H1 (cell line): ENCODE data around the gene GRIK4. TPM values are rescaled to one million over a fixed set of nuclear protein-coding genes. Genes with fewer than 3 reads are reported as not detected.

Source experiments
- CTCF ChIA-PET: fragments of 300-600 bp; sonication (Branson Sonifier 250); formaldehyde crosslinking; loops from one replicate; lab custom pipeline; 2021; ENCODE audit not compliant: partially characterized antibody; lab: Charles Lee
- POLR2A ChIA-PET: fragments of 300-600 bp; sonication (Branson Sonifier 250); formaldehyde crosslinking; loops from one replicate; lab custom pipeline; 2021; ENCODE audit warnings: inconsistent platforms; ENCODE audit not compliant: partially characterized antibody; lab: Charles Lee
- DNase-seq, 2 experiments: peaks; one replicate each; pipeline versions ENCODE4 v3.0.0 to v3.0.0-alpha.2; 2010 to 2022; ENCODE audit warnings: low spot score in 2 of 2, low read depth in 1 of 2, mixed read lengths in 1 of 2
- FAIRE-seq: peaks from 2 replicates; lab custom pipeline; 2011; peaks lifted over from hg19 to GRCh38; lab: Jason Lieb, UNC
- H2AFZ ChIP-seq: 2 replicates; pipeline ENCODE4 v1.8.1; 2012; ENCODE audit warnings: low read length, inconsistent platforms
- H2AK5ac ChIP-seq: 2 replicates; pipeline ENCODE4 v1.6.1; 2013; ENCODE audit warnings: low read depth, low read length
- H2BK120ac ChIP-seq: replicated peaks from 2 replicates; pipeline ENCODE3; 2013; ENCODE audit warnings: low read depth, low read length, inconsistent platforms
- H2BK12ac ChIP-seq: 2 replicates; pipeline ENCODE4 v1.6.1; 2013; ENCODE audit warnings: low read depth, low read length
- H2BK15ac ChIP-seq: 2 replicates; pipeline ENCODE4 v1.6.1; 2013; ENCODE audit warnings: low read length
- H2BK20ac ChIP-seq: 2 replicates; pipeline ENCODE4 v1.6.1; 2013; ENCODE audit warnings: low read length
- H2BK5ac ChIP-seq: 2 replicates; pipeline ENCODE4 v1.6.1; 2013; ENCODE audit warnings: low read depth, low read length
- H3K14ac ChIP-seq: 2 replicates; pipeline ENCODE4 v1.6.1; 2013; ENCODE audit warnings: inconsistent platforms; ENCODE audit not compliant: insufficient read length
- H3K18ac ChIP-seq: 2 replicates; pipeline ENCODE4 v1.6.1; 2013; ENCODE audit warnings: low read length; ENCODE audit errors: extremely low read depth
- H3K23ac ChIP-seq: 2 replicates; pipeline ENCODE4 v1.6.1; 2013; ENCODE audit warnings: inconsistent platforms; ENCODE audit not compliant: insufficient read length
- H3K23me2 ChIP-seq: 2 replicates; pipeline ENCODE4 v1.6.1; 2013; ENCODE audit warnings: low read depth, low read length
- H3K27ac ChIP-seq: 2 replicates; pipeline ENCODE4 v1.6.1; 2011; ENCODE audit warnings: low read depth, low read length, inconsistent platforms
- H3K27me3 ChIP-seq, 4 experiments: replicated peaks in 1 of 4; 1 replicate in 1 of 4; 2 replicates in 3 of 4; pipeline versions ENCODE4 v1.6.1 to v1.8.1; 2011 to 2013; ENCODE audit warnings: low read length in 3 of 4, mild to moderate bottlenecking in 3 of 4, inconsistent platforms in 2 of 4, mixed read lengths in 2 of 4, moderate library complexity in 1 of 4; ENCODE audit not compliant: control insufficient read depth in 3 of 4, insufficient read depth in 3 of 4; ENCODE audit errors: extremely low read depth in 1 of 4
- H3K36me3 ChIP-seq, 4 experiments: 2 replicates each; pipeline versions ENCODE4 v1.6.1 to v1.8.1; 2011 to 2013; ENCODE audit warnings: mild to moderate bottlenecking in 4 of 4, low read length in 3 of 4, moderate library complexity in 2 of 4, control low read depth in 1 of 4, inconsistent platforms in 1 of 4; ENCODE audit not compliant: insufficient read depth in 4 of 4, control insufficient read depth in 2 of 4
- H3K4ac ChIP-seq: replicated peaks from 2 replicates; pipeline ENCODE3; 2013; ENCODE audit warnings: low read length, low read depth, mixed read lengths, inconsistent platforms; ENCODE audit not compliant: insufficient read length
- H3K4me1 ChIP-seq, 4 experiments: replicated peaks in 1 of 4; 1 replicate in 1 of 4; 2 replicates in 3 of 4; pipeline versions ENCODE4 v1.6.1 to v1.8.1; 2011 to 2013; ENCODE audit warnings: low read length in 3 of 4, inconsistent platforms in 2 of 4, mixed read lengths in 1 of 4; ENCODE audit not compliant: insufficient read depth in 4 of 4, control insufficient read depth in 3 of 4
- H3K4me2 ChIP-seq, 2 experiments: 2 replicates each; pipeline versions ENCODE4 v1.6.1 to v1.8.1; 2011 to 2013; ENCODE audit warnings: low read depth in 2 of 2, low read length in 2 of 2, control low read depth in 1 of 2, inconsistent platforms in 1 of 2, mild to moderate bottlenecking in 1 of 2; ENCODE audit not compliant: insufficient read depth in 1 of 2
- H3K4me3 ChIP-seq, 4 experiments: fragments of 200-600, 300-600 bp in 1 of 4; sonication (generic), shearing (Covaris generic), sonication (Bioruptor Twin) in 1 of 4; 2 replicates each; pipeline versions ENCODE4 v1.5.1 to v1.8.1; 2011 to 2016; ENCODE audit warnings: low read length in 4 of 4, low read depth in 3 of 4, control low read depth in 2 of 4, inconsistent platforms in 2 of 4, mild to moderate bottlenecking in 2 of 4, mixed read lengths in 1 of 4, moderate library complexity in 1 of 4; ENCODE audit not compliant: insufficient read depth in 2 of 4; ENCODE audit errors: extremely low read depth in 1 of 4
- H3K56ac ChIP-seq: replicated peaks from 2 replicates; pipeline ENCODE3; 2013; ENCODE audit warnings: low read depth, mild to moderate bottlenecking, mixed read lengths, low read length, inconsistent platforms; ENCODE audit not compliant: insufficient read length
- H3K79me1 ChIP-seq: 2 replicates; pipeline ENCODE4 v1.6.1; 2013; ENCODE audit warnings: low read depth, low read length, control low read depth
- H3K79me2 ChIP-seq, 2 experiments: 2 replicates each; pipeline versions ENCODE4 v1.6.1 to v1.8.1; 2012 to 2013; ENCODE audit warnings: low read length in 2 of 2, mild to moderate bottlenecking in 2 of 2, inconsistent platforms in 1 of 2; ENCODE audit not compliant: insufficient read depth in 2 of 2, control insufficient read depth in 1 of 2
- H3K9ac ChIP-seq, 4 experiments: replicated peaks in 1 of 4; 1 replicate in 1 of 4; 2 replicates in 3 of 4; pipeline versions ENCODE4 v1.6.1 to v1.8.1; 2011 to 2013; ENCODE audit warnings: low read depth in 3 of 4, low read length in 3 of 4, control low read depth in 2 of 4, mild to moderate bottlenecking in 2 of 4, moderate library complexity in 2 of 4, inconsistent platforms in 1 of 4; ENCODE audit errors: extremely low read depth in 1 of 4
- H3K9me3 ChIP-seq, 2 experiments: 2 replicates each; pipeline versions ENCODE4 v1.6.1 to v1.8.1; 2012 to 2013; ENCODE audit warnings: mild to moderate bottlenecking in 2 of 2, moderate library complexity in 2 of 2, control low read depth in 1 of 2, inconsistent platforms in 1 of 2, low read depth in 1 of 2, low read length in 1 of 2, mixed read lengths in 1 of 2; ENCODE audit not compliant: insufficient read depth in 2 of 2
- H4K20me1 ChIP-seq, 2 experiments: replicated peaks in 1 of 2; 2 replicates each; pipeline versions ENCODE3 to v1.8.1; 2011 to 2013; ENCODE audit warnings: inconsistent platforms in 2 of 2, low read length in 2 of 2, mild to moderate bottlenecking in 1 of 2; ENCODE audit not compliant: insufficient read depth in 2 of 2, control insufficient read depth in 1 of 2
- H4K5ac ChIP-seq: 2 replicates; pipeline ENCODE4 v1.6.1; 2013; ENCODE audit warnings: low read length, low read depth, mixed read lengths, inconsistent platforms; ENCODE audit not compliant: insufficient read length
- H4K8ac ChIP-seq: 2 replicates; pipeline ENCODE4 v1.8.0; 2013; ENCODE audit warnings: mild to moderate bottlenecking, moderate library complexity, low read length, inconsistent platforms; ENCODE audit not compliant: insufficient read depth; ENCODE audit errors: extremely low read depth
- H4K91ac ChIP-seq: replicated peaks from 2 replicates; pipeline ENCODE3; 2013; ENCODE audit warnings: low read length, mixed read lengths, inconsistent platforms; ENCODE audit not compliant: insufficient read length
- CBX5 ChIP-seq: fragments of 300-800, 300-1000 bp; sonication (generic); IDR thresholded peaks from 2 replicates; pipeline ENCODE4 v1.7.1; 2016; ENCODE audit warnings: antibody characterized with exemption, low read length, low read depth
- CEBPB ChIP-seq: IDR thresholded peaks from 2 replicates; pipeline ENCODE4 v1.6.1; 2012; ENCODE audit warnings: low read depth, low read length
- HDAC6 ChIP-seq: IDR thresholded peaks from one replicate; pipeline ENCODE4 v1.7.1; 2012; ENCODE audit warnings: low read depth, mild to moderate bottlenecking, inconsistent platforms, low read length, moderate library complexity
- KDM1A ChIP-seq: fragments of 200-600, 300-600 bp; sonication (generic); IDR thresholded peaks from 2 replicates; pipeline ENCODE4 v1.7.1; 2016; ENCODE audit warnings: mild to moderate bottlenecking, low read length, borderline replicate concordance
- NRF1 ChIP-seq: IDR thresholded peaks from 2 replicates; pipeline ENCODE4 v1.6.1; 2011; ENCODE audit warnings: mild to moderate bottlenecking, low read depth, low read length, improper control_type of control experiment
- POLR2A ChIP-seq, 2 experiments: IDR thresholded peaks; 1 replicate in 1 of 2; 2 replicates in 1 of 2; pipeline ENCODE4 v1.6.1; 2011; ENCODE audit warnings: low read depth in 2 of 2, low read length in 2 of 2, mild to moderate bottlenecking in 2 of 2; ENCODE audit errors: control extremely low read depth in 1 of 2
- SIRT6 ChIP-seq: IDR thresholded peaks from one replicate; pipeline ENCODE4 v1.7.1; 2012; ENCODE audit warnings: low read length, inconsistent platforms
- TAF7 ChIP-seq: optimal IDR thresholded peaks from 2 replicates; pipeline ENCODE3; 2011; ENCODE audit warnings: low read depth, mild to moderate bottlenecking, inconsistent platforms, low read length, moderate library complexity, borderline replicate concordance
- TCF12 ChIP-seq: IDR thresholded peaks from 2 replicates; pipeline ENCODE4 v1.6.1; 2011; ENCODE audit warnings: low read depth, mild to moderate bottlenecking, low read length
- YY1 ChIP-seq: IDR thresholded peaks from 2 replicates; pipeline ENCODE4 v1.6.1; 2011; ENCODE audit warnings: low read depth, mild to moderate bottlenecking, low read length
- WGBS, 2 experiments: shearing (Covaris generic) in 1 of 2; methylation state at CpG; one replicate each; pipeline versions ENCODE4 v1.1.6 to v1.1.7; 2013 to 2015; ENCODE audit warnings: low lambda C conversion rate in 2 of 2, mixed read lengths in 2 of 2, inconsistent platforms in 1 of 2, low coverage in 1 of 2, missing lambda C conversion rate in 1 of 2; ENCODE audit not compliant: insufficient replicate concordance in 2 of 2, insufficient coverage in 1 of 2, insufficient read length in 1 of 2; ENCODE audit errors: extremely low coverage in 1 of 2, missing lambda C conversion rate in 1 of 2; 5-methylcytosine and 5-hydroxymethylcytosine counted together
- polyA plus RNA-seq, 7 experiments: library from polyadenylated mRNA; depleted of rRNA in 3 of 7; stranded (reverse) in 5 of 7; unstranded in 2 of 7; fragments of >200 nt in 5 of 7; fragments of 200-250 nt in 2 of 7; gene quantifications; 1 replicate in 5 of 7; 2 replicates in 1 of 7; 4 replicates in 1 of 7; pipeline versions ENCODE4 v1.2.1 to v1.2.3, GENCODE V29; 2011 to 2013; ENCODE audit warnings: missing spikeins in 2 of 7, mixed read lengths in 2 of 7
- total RNA-seq: library from RNA; stranded (reverse); fragmentation: NEBNext Ultra II Directional; extraction: Animal tissue kit (Norgen Biotek cat#: 25700); gene quantifications from 2 replicates; pipeline ENCODE4 v1.2.1, GENCODE V29; 2021
- TF ChIP-seq, protein P1 (sequence below): IDR thresholded peaks from 2 replicates; pipeline ENCODE4 v1.6.1; 2011; ENCODE audit warnings: low read depth, mild to moderate bottlenecking, low read length; ENCODE audit not compliant: insufficient read depth
- TF ChIP-seq, protein P2 (sequence below), 3 experiments: IDR thresholded peaks; 1 replicate in 2 of 3; 2 replicates in 1 of 3; pipeline versions ENCODE4 v1.5.1 to v1.6.1; 2011; ENCODE audit warnings: low read length in 3 of 3, mild to moderate bottlenecking in 3 of 3, inconsistent platforms in 2 of 3, low read depth in 1 of 3, moderate library complexity in 1 of 3; ENCODE audit not compliant: insufficient read depth in 1 of 3; ENCODE audit errors: control extremely low read depth in 1 of 3

Gene GRIK4
- total and polyA plus RNA-seq, 2 of the 8 experiments (the other 6 are each of a cell fraction or from before 2014, with no cell fraction given): 1.2 to 2.9 TPM

DNA sequence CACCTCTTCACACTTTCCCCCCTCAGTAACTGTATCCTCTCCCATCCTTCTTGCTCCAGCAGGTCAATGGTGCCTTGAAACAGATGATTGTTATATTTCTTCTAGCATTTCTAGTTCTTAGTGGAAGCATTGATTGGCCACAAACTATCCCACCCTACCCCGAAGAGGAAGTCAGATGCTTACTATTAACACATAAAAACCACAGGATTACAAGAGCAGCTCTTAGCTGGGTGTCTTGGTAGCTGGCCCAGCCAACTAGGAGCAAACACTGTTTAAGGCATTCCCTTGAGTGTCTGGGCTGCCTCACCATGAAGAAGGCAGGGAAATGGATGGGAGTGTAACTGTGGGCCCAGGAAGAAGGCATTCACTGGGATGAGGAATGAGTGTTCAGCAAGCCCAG is 176.6 kb downstream of the GRIK4 start:
- no peak overlapping the region for H2BK5ac ChIP-seq
- no peaks in the 10 kb centered on the region for H3K27me3 ChIP-seq
- no peaks in the 10 kb centered on the region for H4K20me1 ChIP-seq
- H3K79me1 ChIP-seq: no peaks in the 10 kb centered on the region
- no peak overlapping the region for H3K9ac ChIP-seq
- H2BK15ac ChIP-seq: no peak overlapping the region
- H3K14ac ChIP-seq: no peak overlapping the region
- H2BK12ac ChIP-seq: no peak overlapping the region
- H2BK120ac ChIP-seq: no peak overlapping the region
- ChIA-PET CTCF (interaction anchor here (1.3 to 6.2 kb wide), 3 partner anchors 8 to 58 kb away, joined by 5 to 140 read pairs (median 39); no protein-coding TSS in a partner anchor), POLR2A (no interaction called here)
- no peaks in the 10 kb centered on the region; a peak in 1 of 8 replicates for H3K36me3 ChIP-seq
- no peak overlapping the region for H2AFZ ChIP-seq
- H3K4me2 ChIP-seq: no peak overlapping the region
- H3K79me2 ChIP-seq: no peaks in the 10 kb centered on the region
- no peak overlapping the region for H3K27ac ChIP-seq
- DNase-seq (no peak), FAIRE-seq (no peak)
- WGBS, 2 experiments: 83% methylated on average over 1 of the region's 1 CpG; no CpG with 5 or more reads in 1 of the 2 experiments
- no peaks in the 10 kb centered on the region for H3K9me3 ChIP-seq
- no peak overlapping the region for H3K4me3 ChIP-seq
- H3K56ac ChIP-seq: no peak overlapping the region
- H4K91ac ChIP-seq: no peak overlapping the region
- H3K18ac ChIP-seq: no peak overlapping the region
- H3K23me2 ChIP-seq: no peaks in the 10 kb centered on the region
- H2BK20ac ChIP-seq: no peak overlapping the region
- H3K4ac ChIP-seq: no peak overlapping the region
- H4K8ac ChIP-seq: no peak overlapping the region
- no peaks in the 10 kb centered on the region for H3K4me1 ChIP-seq
- H2AK5ac ChIP-seq: no peak overlapping the region
- no peak overlapping the region for H3K23ac ChIP-seq
- H4K5ac ChIP-seq: no peak overlapping the region
- no peak for TF ChIP-seq SIRT6
- no peak for TF ChIP-seq CEBPB
- no peak for TF ChIP-seq HDAC6
- TF ChIP-seq NRF1: no peak
- no peak for TF ChIP-seq TCF12
- no peak for TF ChIP-seq CBX5
- TF ChIP-seq TAF7: no peak
- TF ChIP-seq YY1: no peak
- no peak for TF ChIP-seq KDM1A
- TF ChIP-seq, protein P1, sequence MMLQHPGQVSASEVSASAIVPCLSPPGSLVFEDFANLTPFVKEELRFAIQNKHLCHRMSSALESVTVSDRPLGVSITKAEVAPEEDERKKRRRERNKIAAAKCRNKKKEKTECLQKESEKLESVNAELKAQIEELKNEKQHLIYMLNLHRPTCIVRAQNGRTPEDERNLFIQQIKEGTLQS: no peak
- no peak for TF ChIP-seq POLR2A (IDR thresholded peaks at IDR 0.05; ENCODE audit: control extremely low read depth in 1 of 2, low read depth in 2 of 2, low read length in 2 of 2)
- TF ChIP-seq, protein P2, sequence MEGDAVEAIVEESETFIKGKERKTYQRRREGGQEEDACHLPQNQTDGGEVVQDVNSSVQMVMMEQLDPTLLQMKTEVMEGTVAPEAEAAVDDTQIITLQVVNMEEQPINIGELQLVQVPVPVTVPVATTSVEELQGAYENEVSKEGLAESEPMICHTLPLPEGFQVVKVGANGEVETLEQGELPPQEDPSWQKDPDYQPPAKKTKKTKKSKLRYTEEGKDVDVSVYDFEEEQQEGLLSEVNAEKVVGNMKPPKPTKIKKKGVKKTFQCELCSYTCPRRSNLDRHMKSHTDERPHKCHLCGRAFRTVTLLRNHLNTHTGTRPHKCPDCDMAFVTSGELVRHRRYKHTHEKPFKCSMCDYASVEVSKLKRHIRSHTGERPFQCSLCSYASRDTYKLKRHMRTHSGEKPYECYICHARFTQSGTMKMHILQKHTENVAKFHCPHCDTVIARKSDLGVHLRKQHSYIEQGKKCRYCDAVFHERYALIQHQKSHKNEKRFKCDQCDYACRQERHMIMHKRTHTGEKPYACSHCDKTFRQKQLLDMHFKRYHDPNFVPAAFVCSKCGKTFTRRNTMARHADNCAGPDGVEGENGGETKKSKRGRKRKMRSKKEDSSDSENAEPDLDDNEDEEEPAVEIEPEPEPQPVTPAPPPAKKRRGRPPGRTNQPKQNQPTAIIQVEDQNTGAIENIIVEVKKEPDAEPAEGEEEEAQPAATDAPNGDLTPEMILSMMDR (IDR thresholded peaks at IDR 0.05; ENCODE audit: control extremely low read depth in 1 of 3, insufficient read depth in 1 of 3, low read depth in 1 of 3, low read length in 3 of 3): no peak
